ENCODE results near the gene TLL1.

Gene TLL1

DNA sequence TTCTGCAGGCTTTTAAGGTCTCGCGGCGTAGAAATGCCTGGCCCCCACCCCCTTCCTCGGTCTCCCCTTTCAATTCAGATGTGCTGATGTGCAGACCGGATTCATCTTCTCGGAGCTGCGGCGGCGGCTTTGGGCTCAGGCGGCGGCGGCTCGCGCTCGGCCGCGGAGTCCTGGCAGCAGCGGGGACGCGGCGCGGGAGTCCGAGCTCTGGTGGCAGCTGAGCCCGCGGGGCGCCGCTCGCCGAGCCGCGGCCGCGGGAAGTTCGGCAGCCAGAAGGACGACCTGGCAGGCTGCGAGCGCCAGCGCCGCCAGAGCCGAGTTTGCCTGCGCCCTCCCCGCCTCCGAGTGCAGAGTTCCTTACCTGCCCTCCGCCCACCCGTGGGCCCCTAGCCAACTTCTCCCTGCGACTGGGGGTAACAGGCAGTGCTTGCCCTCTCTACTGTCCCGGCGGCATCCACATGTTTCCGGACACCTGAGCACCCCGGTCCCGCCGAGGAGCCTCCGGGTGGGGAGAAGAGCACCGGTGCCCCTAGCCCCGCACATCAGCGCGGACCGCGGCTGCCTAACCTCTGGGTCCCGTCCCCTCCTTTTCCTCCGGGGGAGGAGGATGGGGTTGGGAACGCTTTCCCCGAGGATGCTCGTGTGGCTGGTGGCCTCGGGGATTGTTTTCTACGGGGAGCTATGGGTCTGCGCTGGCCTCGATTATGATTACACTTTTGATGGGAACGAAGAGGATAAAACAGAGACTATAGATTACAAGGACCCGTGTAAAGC, 448 bp downstream of the TLL1 start:
- Histone ChIP-seq H3K9ac (no peak overlapping the region), H3K27me3 (ENCODE audit: control insufficient read depth, insufficient read depth, low read length) (no peaks in the 10 kb centered on the region), H3K4me1 (no peaks in the 10 kb centered on the region), H3K27ac (peak overlapping the region; percentile 15), H3K4me3 (ENCODE audit: low read depth, low read length) (peak overlapping the region; percentile 49), H3K4me2 (ENCODE audit: low read length) (peak overlapping the region; percentile 67), H3K79me2 (no peaks in the 10 kb centered on the region), H3K36me3 (ENCODE audit: control insufficient read depth, insufficient read depth, low read length) (no peaks in the 10 kb centered on the region), H3K9me3 (ENCODE audit: control insufficient read depth, low read length) (no peaks in the 10 kb centered on the region), H2AFZ (peak overlapping the region; percentile 53)
- TF ChIP-seq CTCF (IDR thresholded peaks at IDR 0.05): no peak

GRCh38 chr4:165874072-165874790, 1.2 kb downstream of the TLL1 start:
- H3K9me3 ChIP-seq (ENCODE audit: control insufficient read depth, low read length): no peaks in the 10 kb centered on the region
- H3K79me2 ChIP-seq: no peaks in the 10 kb centered on the region
- peak overlapping the region; percentile 15 for H3K27ac ChIP-seq
- H3K9ac ChIP-seq: no peak overlapping the region
- H3K4me2 ChIP-seq (ENCODE audit: low read length): peak overlapping the region; percentile 67
- no peak overlapping the region for H2AFZ ChIP-seq
- TF ChIP-seq CTCF (IDR thresholded peaks at IDR 0.05): no peak
- H3K4me3 ChIP-seq (ENCODE audit: low read depth, low read length): peak overlapping the region; percentile 49
- no peaks in the 10 kb centered on the region for H3K4me1 ChIP-seq
- no peaks in the 10 kb centered on the region for H3K36me3 ChIP-seq (ENCODE audit: control insufficient read depth, insufficient read depth, low read length)
- no peaks in the 10 kb centered on the region for H3K27me3 ChIP-seq (ENCODE audit: control insufficient read depth, insufficient read depth, low read length)

- H3K9ac ChIP-seq: no peak overlapping the region
Measured at GRCh38 chr4:165874791-165875371, 1.8 kb downstream of the TLL1 start.

DNA sequence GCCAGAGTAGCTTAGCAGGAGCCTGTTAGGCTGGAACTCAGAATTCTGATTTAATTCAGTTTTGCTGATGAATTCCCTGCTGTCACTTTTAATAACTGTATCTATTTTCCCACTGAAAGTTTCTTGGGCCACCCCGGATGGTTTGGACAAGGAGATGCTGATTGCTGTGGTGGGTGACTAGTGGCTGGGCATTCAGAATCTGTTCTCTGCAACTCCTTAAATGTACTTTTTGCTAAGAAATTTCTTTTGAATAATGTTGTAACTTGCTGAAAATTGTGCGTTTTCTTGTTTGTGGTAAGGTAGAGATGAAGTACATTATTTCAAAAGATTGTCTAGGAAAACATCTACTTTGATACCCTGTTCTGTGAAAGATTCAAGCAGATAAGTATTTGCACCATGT, 2.4 kb downstream of the TLL1 start:
- Histone ChIP-seq H3K27ac (no peak overlapping the region), H3K79me2 (no peaks in the 10 kb centered on the region), H3K36me3 (ENCODE audit: control insufficient read depth, insufficient read depth, low read length) (no peaks in the 10 kb centered on the region), H3K9ac (no peak overlapping the region), H3K27me3 (ENCODE audit: control insufficient read depth, insufficient read depth, low read length) (no peaks in the 10 kb centered on the region), H3K9me3 (ENCODE audit: control insufficient read depth, low read length) (no peaks in the 10 kb centered on the region), H3K4me3 (ENCODE audit: low read depth, low read length) (no peak overlapping the region), H2AFZ (no peak overlapping the region), H3K4me2 (ENCODE audit: low read length) (no peak overlapping the region), H3K4me1 (no peaks in the 10 kb centered on the region)
- no peak for TF ChIP-seq CTCF (IDR thresholded peaks at IDR 0.05)

More at GRCh38 chr4:165874791-165875371, 1.8 kb downstream of the TLL1 start:
- no peak for TF ChIP-seq CTCF (IDR thresholded peaks at IDR 0.05)
- Histone ChIP-seq H3K79me2 (no peaks in the 10 kb centered on the region), H3K36me3 (ENCODE audit: control insufficient read depth, insufficient read depth, low read length) (no peaks in the 10 kb centered on the region), H2AFZ (no peak overlapping the region), H3K4me2 (ENCODE audit: low read length) (peak overlapping the region; percentile 67), H3K27me3 (ENCODE audit: control insufficient read depth, insufficient read depth, low read length) (no peaks in the 10 kb centered on the region), H3K27ac (no peak overlapping the region), H3K9me3 (ENCODE audit: control insufficient read depth, low read length) (no peaks in the 10 kb centered on the region), H3K4me3 (ENCODE audit: low read depth, low read length) (peak overlapping the region; percentile 49), H3K4me1 (no peaks in the 10 kb centered on the region)
